ENCODE results near the gene NUCKS1.

- TF ChIP-seq CTCF (conservative IDR thresholded peaks at IDR 0.05; ENCODE audit: low read depth, low read length): no peak
- TF ChIP-seq EZH2 (IDR thresholded peaks at IDR 0.05; ENCODE audit: low read length, unreplicated experiment): no peak
- no peak for TF ChIP-seq EZH2phosphoT487 (IDR thresholded peaks at IDR 0.05; ENCODE audit: borderline replicate concordance, low read length)
Observed at GRCh38 chr1:205754857-205755256, 4.9 kb upstream of the NUCKS1 start.

Data from PC-3 (cell line).